IPS-18c (cell line): ENCODE results near the gene BACE2.
"Not testable (repeated sequence)": the region's sequence is repeated elsewhere in the genome, so short reads cannot be mapped to it uniquely, and the experiment has no call there.

Experiments used
- H3K4me3 ChIP-seq: 2 replicates; pipeline ENCODE4 v1.7.0; 2013; ENCODE audit warnings: low read depth, mild to moderate bottlenecking, low read length, moderate library complexity; ENCODE audit not compliant: insufficient read depth
- H3K9me3 ChIP-seq: one replicate; pipeline ENCODE4 v1.6.1; 2013; ENCODE audit warnings: mild to moderate bottlenecking, low read length, moderate library complexity; ENCODE audit not compliant: control insufficient read depth, insufficient read depth

Gene BACE2

DNA sequence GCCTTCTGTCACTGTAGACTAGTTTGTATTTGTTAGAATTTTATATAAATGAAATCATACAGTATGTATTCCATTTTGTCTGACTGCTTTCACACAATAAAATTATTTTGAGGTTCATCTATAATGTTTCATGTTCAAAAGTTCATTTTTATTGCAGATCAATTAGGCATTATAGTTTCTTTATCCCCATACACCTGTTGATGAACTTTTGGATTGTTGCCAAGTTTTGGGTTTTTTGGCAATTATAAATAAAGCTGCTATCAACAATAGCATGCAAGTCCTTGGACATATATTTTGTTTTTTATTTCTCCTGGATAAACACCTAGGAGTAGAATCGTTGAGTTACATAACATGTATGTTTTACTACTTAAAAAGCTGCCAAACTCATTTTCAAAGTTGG, 101.6 kb downstream of the BACE2 start:
- H3K4me3 ChIP-seq, result no peak overlapping the region
- no peaks in the 10 kb centered on the region for H3K9me3 ChIP-seq

DNA sequence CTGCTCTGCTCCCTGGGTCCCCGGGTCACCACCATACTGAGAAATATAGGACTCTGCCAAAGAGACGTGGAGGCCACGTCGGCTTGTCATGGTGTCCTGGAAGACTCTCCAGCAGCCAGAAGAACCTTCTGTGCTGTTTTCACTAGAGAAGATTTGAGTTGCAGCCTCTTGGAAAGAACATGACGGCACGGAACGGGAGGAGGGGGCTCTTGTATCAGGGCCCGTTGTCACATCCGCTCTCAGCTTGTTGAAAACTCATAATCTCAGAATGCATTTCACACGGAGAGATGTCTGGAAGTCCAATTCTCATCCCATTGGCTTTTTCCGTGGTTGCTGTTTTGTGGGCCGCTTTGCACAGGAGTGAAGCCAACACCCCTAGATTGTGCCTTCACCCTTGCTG, 109.2 kb downstream of the BACE2 start:
- no peak overlapping the region for H3K4me3 ChIP-seq

DNA sequence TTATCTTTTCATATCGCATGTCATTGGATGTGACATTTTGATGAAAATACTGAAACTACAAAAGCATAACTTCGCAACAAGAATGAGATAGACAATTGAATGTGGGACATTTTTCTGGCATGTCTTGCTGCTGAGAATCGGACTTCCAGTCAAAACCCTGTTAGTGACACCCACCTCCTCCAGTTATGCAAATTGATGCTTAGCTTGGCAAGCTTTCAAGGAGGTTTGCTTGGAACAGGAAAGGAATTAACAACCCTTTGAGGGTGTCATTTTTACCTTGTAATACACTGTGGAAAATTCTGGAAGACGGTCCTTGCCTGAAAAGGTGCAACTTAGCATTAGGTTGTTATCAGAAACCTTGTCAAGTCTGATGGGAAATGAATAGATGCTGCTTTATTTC, 109.9 kb downstream of the BACE2 start:
- no peak overlapping the region for H3K4me3 ChIP-seq
- H3K9me3 ChIP-seq, result no peaks in the 10 kb centered on the region

More for the DNA sequence above, 109.2 kb downstream of the BACE2 start:
- H3K9me3 ChIP-seq, result no peaks in the 10 kb centered on the region

DNA sequence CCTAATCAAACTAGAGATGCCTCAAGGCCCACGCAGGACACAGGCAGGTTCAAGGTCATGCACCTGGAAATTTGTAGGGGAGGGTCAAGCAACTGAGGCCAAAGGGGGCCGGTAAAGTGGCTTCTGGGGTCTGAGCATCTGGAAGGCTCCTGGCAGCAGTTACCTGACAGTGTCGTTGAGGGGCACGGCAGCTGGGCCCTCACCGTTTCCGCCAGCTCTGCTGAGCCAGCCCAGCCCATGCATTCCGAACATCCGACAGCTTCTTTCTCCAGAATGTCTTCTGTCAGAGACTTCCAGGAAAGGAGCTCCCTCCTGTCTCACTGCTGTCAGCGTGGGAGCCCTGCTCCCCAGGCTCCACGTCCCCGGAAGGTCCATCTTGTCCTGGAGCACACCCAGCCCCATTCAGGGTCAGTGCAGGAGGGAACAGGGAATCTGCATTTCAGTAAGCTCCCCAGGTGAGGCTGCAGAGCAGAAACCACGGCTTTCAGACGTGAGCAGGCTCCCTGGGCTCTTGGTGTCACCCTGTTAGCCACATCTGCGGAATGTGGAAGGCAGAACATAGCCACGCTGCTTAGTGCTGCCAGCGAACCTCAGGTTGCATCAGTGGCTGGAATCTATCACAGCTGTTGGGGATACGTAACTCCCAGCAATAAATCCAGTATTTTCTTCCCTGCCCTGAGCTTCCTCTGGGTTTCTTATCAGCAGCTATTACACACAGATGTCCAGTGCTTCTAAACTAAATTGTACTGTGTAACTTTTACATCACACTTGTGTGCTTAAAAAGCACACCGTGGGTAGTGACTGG, 112.4 kb downstream of the BACE2 start:
- no peak overlapping the region for H3K4me3 ChIP-seq

DNA sequence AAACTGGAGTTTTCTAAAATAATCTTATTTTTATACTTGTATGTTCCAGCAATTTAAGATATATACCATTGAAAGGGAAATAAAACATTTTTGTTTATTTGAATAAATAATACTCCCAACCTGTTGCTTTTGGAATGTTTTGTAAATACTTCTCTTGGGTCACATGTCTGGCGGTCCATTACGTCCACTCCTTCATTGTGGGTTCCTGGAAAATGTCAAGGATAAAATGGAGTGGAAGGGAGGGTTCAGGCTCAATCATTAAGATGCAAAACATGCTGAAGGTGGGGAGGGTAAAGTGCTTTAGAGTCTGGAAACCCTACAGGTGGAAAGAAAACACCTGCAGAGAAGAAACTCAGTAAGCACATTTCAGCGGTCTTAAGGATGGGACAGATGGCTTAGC, 114.5 kb downstream of the BACE2 start:
- Histone ChIP-seq H3K9me3 (no peaks in the 10 kb centered on the region), H3K4me3 (no peak overlapping the region)

More for the DNA sequence above, 112.4 kb downstream of the BACE2 start:
- H3K9me3 ChIP-seq, result no peaks in the 10 kb centered on the region

DNA sequence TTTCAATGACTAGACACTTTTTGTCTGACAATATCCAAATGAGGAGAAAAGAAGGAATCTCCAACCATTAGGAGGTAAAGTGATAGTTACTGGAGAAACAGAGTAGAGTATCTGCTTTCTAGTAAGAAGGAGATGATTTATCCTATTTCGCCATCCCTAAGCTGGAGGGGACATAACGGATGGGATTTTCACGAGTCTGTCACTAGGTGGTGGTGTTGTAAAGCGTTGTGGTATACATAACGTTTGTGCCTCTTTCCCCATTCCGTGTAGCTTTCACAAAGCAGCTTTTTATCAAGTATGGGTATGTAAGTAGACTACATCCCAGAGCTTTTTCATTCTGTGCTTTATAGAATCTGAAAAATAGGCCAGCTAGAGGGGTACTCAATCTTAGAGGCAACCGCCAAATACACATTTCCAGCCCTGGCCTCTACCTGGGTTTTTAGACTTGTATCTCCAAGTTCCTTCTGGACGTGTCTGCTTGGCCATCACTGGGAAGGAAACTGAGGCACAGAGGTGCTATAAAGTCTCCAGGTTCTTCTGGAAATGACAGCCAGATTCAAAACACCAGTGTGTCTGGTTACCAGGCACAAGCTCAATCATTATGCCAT, 115.4 kb downstream of the BACE2 start:
- no peak overlapping the region for H3K4me3 ChIP-seq
- H3K9me3 ChIP-seq, result no peaks in the 10 kb centered on the region

DNA sequence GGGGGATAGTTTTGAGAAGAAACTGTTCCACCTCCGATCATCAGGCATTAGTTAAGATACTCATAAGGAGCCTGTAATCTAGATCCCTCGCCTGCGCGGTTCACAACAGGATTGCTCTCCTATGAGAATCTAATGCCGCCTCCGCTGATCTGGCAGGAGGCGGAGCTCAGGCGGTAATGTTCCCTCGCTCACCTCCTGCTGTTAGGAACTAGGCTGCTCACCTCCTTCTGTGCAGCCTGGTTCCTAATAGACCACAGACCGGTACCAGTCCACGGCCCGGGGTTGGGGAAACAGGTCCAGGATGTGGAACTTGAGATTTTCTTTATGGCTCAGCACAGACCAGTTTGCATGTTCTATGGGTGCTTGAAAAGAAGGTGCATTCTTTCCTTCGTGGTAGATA, 121.5 kb downstream of the BACE2 start:
- Histone ChIP-seq H3K4me3 (no peak overlapping the region), H3K9me3 (peaks cover 7% of the 10 kb centered on the region)

DNA sequence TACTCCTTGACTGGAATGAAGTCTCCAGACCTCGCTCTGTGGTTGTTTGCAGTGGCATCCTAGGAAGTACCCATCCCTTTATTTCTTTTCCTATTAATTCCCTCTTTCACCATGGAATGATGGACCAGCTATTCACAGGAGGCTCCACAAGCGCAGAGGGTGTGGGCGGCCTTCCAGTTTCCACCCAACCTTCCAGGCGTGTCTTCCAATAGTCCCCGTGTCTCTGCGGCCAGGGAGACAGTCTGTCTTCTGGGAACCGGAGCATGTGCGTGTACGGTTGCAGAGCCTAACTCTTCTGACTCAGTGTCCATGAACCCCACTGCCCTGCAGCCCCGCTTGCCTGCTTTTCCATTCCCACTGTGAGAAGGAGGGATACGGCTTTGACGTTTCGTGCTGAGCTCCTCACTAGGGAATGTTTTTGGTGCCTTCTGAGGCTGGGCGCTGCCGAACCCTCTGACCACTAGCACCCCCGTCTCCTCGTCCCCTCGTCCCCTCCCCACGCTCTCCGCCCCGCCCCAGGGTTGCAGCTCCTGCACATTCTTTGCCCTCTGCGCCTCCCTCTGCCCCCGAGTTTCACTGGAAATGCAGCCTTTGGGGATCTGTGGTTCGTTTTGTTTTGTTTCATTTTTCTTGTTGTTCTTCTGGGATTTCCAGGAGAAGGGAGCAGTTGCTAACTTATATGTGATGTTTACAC, 122.3 kb downstream of the BACE2 start:
- no peak overlapping the region for H3K4me3 ChIP-seq
- peaks cover 7% of the 10 kb centered on the region for H3K9me3 ChIP-seq

DNA sequence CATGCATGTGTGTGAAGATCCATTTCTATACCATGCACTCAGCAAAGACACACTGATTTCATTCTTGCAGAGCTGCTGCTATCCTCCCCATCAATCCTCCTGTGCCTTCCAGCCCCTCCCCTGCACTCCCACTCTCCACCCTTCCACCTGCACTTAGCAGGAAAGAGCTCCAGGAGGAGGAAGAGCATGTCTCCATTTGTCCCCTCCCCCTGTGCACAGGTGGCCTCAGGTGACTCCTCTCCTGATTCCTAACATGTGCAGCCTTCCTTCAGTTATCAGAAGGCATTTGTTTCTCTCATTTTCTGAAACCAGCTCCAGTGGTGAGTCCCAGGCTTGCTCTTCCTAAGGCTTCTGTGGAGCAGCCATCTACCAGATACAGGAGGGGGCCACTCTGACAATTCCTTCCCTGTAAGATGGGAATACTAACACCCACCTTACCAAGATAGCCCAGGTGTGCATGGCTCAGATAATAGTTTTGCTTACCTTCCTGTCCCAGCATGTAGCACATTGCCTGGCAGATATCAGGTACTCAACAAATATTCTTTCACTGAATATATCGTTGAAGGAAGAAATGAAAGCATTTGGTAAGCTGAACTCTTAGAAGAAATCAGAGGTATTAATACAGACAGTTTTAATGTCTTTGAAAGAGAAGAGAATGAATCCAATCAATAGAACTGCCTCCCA, 126.7 kb downstream of the BACE2 start:
- H3K4me3 ChIP-seq, result no peak overlapping the region
- peaks cover 7% of the 10 kb centered on the region for H3K9me3 ChIP-seq

DNA sequence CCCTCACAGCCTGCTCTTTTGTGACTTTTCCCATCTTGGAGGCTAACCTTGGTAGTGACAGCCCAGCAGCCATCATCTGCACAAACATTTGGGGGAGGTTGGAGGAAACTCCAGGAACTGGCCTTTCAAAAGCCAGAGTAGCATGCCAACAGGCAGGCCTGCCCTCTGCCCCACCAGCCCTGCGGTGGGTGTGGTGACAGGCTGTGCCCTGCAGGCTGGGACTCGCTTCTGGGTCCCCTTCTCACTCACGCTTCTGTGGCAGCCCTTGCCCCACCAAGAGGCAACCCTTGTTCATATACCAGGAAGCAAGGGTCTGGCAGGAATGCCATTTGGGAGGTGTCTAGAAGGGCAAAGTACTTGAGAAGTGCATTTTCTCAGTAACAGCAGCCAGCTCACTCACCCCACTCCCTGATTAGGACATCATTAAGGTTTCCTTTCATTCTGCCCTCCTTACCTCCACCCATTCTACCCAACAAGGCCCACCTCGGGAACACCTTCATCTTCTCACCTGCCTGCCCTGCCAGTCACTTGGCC, 127.8 kb downstream of the BACE2 start:
- H3K9me3 ChIP-seq, result peaks cover 7% of the 10 kb centered on the region
- H3K4me3 ChIP-seq, result no peak overlapping the region

DNA sequence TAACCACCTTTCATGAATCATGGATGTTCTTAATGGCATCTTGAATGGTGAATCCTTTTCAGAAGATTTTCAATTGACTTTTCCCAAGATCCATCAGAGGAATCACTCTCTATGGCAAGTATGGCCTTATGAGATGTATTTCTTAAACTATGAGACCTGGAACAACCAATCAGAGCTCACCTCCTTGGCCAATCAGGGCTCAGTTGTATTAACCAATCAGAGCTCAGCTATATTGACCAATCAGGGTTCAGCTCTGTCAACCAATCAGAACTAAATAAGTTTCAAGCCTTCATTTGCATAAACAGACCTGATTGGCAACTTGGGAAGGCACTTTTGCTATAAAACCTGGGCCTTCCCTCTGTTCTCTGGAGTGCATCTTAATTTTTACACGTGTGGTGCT, 135.0 kb downstream of the BACE2 start:
- Histone ChIP-seq H3K9me3 (peaks cover 2% of the 10 kb centered on the region), H3K4me3 (no peak overlapping the region)

DNA sequence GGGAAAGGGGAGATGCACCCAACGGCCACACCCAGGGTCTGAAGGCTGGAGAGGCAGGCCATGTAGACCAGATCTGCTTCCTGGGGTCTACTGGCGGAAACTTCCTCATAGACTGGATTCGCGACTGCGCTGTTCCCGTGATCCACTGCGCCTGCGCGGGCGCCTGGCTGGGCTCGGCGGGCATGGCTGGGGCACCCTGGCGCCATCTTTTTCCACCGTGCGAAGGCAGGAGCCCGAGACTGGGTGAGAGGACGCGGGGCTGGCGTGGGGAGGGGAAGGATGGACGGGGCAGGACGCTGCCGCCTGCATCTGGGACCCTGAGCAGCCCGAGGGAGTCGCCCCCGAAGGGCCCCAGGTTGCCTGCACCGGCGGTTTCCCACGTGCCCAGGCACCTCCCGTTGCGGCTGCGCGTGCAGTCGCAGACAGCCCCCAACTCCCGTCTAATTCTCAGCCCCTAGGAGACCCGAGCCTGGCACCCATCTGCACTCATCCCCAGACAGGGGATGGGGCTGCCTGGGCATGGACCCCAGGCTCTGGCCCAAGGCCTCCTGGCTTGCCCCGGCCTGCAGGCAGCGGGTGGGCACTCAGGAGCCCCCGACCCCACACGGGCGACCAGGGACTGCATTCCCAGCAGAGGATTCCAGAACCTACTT, 136.2 kb downstream of the BACE2 start:
- H3K4me3 ChIP-seq, result no peak overlapping the region
- H3K9me3 ChIP-seq, result peaks cover 2% of the 10 kb centered on the region

DNA sequence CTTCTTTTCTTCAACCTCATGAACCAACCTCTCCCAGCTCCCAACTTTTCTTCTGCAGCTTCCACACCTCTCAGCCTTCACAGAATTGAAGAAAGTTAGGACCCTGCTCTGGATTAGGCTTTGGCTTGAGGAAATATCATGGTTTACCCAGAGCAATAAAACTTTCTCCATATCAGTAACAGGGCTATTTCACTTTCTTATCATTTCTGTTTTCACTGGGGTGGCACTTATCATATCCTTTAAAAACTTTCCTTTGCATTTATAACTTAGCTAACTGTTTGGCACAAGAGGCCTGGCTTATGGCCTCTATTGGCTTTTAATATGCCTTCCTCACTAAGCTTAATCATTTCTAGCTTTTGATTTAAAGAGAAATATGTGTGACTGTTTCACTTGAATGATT, 139.3 kb downstream of the BACE2 start:
- no peak overlapping the region for H3K4me3 ChIP-seq
- H3K9me3 ChIP-seq, result peaks cover 2% of the 10 kb centered on the region

DNA sequence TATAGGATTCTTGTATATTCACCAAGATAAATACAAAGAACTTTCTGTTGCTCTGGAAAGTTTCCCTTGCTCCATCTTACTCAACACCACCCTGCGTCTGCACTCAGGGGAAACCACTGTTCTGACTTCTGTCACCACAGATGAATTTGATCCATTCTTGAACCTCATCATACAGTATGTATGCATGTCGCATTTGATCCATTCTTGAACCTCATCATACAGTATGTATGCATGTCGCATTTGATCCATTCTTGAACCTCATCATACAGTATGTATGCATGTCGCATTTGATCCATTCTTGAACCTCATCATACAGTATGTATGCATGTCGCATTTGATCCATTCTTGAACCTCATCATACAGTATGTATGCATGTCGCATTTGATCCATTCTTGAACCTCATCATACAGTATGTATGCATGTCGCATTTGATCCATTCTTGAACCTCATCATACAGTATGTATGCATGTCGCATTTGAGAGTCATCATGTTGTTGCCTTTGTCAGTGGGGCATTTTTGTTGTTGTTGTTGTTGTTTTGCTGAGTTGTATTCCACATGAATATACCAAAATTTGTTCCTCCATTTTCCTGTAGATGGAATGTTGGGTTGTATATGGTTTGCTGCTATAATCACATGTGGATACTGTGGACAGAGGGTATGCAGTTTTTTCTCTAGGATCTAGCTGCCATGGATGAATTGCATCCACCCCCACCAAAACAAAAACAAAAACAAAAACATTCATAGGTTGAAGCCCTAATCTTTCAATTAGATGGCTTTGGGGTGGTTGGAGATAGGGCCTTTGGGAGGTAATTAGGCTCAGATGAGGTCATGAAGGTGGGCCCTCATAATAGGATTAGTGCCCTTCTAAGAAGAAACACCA, 145.6 kb downstream of the BACE2 start:
- not testable (repeated sequence) for H3K4me3 ChIP-seq, H3K9me3 ChIP-seq

DNA sequence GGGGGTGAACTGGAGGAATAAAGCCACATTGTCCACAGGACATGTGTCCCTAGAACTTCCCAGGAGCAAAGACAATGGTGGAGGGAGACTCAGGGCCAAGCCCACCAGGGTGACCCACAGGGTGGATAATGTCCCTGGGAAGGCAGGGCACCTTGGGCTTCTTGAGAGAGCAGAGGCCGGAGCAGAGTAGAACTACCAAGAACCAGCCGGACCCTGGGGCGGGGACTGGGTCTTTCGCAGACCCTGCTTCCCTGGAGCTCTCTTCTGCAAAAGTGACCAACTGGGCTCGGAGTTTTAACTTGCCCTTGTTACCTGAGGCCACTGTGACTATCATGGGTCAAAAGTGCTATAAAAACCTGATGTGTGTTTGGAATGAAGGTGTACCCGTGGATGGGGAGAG, 147.8 kb downstream of the BACE2 start:
- no peaks in the 10 kb centered on the region for H3K9me3 ChIP-seq
- H3K4me3 ChIP-seq, result no peak overlapping the region
